GM19328 (cell line): ENCODE results near the gene RAB4A.
A peak's percentile ranks its signal among the peaks of the same experiment; 100 is the strongest.

Experiments used
- ATAC-seq: cut with Tn5 transposase; IDR thresholded peaks from one replicate; pipeline ENCODE4 v1.9.1; 2021; ENCODE audit warnings: mild to moderate bottlenecking, moderate library complexity; ENCODE audit not compliant: unreplicated experiment

RAB4A gene, protein sequence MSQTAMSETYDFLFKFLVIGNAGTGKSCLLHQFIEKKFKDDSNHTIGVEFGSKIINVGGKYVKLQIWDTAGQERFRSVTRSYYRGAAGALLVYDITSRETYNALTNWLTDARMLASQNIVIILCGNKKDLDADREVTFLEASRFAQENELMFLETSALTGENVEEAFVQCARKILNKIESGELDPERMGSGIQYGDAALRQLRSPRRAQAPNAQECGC

DNA sequence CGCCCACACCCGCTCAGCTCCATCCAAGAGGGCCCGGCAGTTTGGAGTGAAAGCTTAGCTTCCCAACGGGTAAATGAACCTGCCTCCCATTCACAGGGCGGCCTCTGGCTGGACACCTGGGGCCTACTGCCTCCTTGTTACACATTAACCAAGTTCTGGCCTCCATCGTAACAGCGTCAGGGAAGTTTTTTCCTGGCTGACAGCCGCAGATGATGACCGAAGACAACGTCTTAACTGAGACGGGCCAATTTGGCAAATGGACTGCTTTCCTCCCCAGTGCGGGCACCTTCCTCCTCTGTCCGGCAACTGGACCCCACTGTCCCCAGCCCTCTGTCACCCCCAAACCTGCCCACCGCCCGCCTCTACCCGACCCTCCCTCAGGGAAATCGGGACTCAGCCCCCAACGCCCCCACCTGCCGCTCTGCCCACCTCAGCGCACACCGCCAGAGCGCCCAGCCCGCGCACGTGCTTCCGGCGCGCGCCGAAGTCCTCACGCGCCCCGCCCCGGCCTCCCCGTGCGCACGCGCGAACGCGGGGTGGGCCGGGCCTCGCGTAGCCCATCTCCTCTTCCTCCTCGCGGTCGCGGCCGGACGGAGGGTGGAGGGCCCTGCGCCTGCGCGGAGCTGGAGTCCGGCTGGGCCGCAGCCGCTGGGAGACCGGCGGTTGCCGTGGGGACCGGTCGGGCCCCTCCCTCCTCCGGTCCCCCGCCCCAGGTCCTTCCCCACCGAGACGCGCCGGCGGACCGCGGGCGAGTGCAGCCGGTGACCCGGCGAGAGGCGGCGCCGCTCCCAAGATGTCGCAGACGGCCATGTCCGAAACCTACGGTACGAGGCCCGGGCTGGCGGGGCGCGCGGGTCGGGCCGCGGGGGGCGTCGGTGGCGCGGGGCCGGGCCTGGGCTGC lies at the start of gene RAB4A:
Gene RAB4A, plus strand, starts transcription at position 565 of the 901 bp plus-strand sequence. Its CDS starts 229 bp downstream, at position 794.
- peak; percentile 84 for ATAC-seq

DNA sequence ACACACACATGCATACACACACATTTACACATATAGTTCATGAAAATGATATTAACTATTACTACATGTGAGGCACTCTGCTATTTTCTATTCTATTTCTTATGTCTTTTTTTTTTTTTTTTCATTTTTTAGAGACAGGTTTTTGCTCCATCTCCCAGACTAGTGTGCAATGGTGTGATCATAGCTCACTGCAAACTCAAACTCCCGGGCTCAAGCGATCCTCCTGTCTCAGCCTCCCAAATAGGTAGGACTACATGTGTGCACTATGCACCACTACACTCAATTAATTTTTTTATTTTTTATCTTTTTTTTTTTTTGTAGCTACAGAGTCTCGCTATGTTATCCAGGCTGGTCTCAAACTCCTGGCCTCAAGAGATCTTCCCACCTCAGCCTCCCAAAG lies 48.8 kb upstream of the RAB4A start:
- no peak for ATAC-seq

DNA sequence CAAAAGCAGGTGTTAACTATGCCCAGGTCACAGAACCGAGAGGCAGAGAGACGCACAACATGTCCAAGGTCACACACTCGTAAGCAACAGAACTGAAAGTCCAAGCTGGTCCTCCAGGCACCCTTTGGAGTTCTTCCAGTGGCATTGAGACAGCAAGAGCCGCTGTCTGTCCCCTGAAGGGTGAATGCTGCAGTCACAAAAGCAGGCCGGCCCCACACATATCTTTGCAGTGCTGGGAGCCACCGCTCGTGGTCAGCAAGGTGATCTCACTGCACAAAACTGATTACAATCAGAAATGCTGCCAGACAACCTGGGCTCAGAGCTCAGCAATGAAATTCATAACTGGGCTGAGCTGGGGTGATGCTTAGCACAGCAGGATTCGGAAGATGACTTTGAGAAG lies 47.4 kb upstream of the RAB4A start:
- ATAC-seq: no peak

DNA sequence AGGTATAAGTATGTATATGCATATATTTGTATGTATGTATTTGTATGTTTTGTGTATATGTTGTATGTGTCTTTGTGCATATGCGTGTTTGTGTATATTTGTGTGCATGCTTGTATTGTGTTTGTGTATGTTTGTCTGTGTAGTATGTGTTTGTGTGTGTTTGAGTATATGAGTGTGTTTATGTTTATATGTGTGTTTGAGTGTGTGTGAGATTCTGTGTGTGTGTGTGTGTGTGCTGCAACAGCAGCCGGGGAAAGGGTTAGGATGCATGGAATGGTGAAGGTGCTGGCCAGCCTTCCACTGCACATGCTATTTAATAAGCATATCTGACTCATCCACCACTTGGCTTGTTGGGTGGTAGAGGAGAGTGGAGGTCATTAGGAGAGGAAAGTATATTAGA lies 46.6 kb upstream of the RAB4A start:
- no peak for ATAC-seq

DNA sequence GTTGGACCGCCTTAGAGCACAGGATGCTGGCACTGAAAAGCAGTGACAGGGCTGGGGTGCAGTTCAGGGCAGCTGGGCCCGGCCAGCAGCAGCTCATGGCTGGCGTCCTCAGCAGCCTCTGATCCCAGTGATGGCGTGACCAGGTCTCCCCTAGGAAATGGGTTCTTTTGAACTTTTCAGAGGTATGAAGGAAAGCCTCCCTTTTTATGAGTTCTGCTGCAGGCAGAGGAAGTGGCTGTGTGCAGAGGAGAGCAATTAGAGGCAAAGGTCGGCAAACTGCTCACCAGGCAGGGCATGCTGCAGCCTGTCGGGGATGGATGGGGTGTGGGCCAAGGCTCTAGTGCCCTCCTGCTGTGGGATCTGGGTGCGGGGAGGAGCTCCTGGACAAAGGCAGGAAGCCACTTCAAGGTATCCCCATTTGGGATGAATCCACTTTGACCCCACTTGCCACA lies 45.6 kb upstream of the RAB4A start:
- ATAC-seq: no peak

DNA sequence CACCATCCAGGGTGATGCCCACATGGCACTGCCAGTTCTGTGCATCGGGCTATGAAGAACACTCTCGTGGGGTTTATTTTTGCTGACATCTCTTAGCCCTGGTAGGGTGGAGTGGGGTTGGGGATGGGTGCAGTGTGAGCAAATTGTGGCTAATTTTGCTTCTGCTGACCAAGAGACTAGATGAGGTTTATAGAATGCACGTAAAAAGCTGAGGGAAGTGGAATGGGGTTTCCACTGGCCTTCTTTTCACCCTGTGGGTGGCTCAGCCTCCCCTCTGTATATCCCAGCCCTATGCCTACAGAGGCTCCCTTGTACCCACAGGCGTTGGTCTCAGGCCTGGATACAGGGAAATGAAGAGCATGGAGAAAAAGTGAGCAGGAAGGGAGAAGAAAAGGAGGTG lies 44.1 kb upstream of the RAB4A start:
- ATAC-seq: no peak

DNA sequence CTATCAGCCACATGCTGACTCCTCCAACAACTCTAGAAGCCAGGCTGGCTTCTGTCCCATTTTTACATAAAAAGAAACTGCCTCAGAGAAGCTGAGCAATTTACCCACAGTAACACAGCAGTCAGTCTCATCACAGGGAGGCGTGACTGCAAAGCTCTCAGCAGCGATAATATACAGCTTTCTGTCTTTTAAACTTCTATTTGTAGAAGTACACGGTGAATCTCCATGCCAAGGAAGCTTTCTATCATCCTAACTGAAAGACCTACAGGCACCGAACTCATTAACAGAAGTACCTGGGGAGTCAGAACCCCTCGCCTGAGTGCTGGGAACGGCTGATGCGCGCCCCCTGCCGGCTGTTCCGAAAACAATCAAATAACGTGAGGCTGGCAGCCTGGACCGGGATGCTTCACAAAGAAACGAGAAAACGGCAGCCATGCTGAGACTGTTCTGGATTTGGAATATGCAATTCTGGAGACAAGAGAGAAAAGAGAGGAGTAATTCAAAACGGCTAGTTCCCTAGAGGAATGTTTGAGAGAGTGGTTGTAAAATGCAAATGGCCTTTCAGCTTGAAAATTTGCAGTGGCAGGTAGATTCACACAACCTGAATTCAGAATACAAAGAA lies 43.5 kb upstream of the RAB4A start:
- ATAC-seq: no peak

DNA sequence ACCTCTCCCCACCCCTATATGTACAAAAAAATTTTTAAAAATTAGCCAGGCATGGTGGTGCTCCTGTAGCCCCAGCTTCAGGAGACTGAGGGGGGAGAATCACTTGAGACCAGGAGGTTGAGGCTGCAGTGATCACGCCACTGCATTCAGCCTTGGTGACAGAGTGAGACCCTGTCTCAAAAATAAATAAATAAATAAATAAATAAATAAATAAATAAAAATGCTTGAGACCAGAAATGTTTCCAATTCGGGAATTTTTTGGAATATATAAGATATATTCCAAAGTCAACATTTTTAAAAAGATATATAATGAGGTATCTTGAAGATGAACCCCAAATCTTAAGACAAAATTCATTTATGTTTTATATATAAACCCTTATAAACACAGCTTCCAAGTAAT lies 42.4 kb upstream of the RAB4A start:
- ATAC-seq: no peak

DNA sequence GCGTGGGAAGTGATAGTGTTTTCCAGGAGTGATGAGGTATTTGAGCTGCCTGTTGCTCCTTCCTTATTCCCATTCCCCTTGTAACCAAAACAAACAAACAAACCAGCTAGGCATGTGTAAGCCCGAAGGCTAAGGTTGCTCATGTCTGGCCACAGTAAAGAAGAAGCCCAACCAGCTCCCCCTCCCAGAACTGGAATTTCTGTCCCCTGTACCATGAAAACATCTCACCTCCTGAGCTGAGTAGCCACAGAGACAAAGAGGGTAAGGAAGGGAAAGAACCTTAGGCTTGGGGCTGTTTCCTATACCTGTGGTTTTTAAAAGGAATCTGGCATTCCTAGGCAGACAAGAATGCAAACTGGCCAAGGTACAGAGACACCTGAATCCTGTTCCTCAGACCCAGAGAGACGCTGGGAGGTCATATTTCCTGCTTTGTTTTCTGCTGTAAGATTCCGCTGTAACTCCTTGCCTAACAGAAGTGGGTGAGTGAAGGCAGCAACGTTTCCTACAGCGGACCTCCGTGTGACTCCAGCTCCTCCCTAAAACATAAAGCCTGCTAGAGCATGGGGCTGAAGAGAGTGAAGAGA lies 41.7 kb upstream of the RAB4A start:
- ATAC-seq: no peak

DNA sequence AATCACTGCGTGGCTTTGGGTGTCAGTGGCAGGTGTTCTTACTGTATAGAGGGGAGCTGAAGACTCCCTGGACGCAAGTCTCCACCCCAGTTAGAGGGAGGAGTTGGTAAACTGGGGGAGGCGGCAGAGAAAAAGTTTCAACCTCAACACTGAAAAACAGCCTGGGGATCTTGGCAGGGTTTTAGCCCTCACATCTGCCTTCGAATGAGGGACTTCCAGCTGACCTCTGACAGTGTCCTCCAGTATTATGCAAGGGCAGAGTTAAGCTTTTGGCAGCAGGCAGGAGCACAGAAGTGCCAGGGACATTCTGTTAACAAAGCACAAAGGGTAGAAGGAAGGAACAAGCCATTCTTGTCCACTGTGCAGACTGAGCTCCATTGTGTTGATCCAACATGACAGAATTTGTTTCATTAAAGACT lies 41.2 kb upstream of the RAB4A start:
- ATAC-seq: no peak

DNA sequence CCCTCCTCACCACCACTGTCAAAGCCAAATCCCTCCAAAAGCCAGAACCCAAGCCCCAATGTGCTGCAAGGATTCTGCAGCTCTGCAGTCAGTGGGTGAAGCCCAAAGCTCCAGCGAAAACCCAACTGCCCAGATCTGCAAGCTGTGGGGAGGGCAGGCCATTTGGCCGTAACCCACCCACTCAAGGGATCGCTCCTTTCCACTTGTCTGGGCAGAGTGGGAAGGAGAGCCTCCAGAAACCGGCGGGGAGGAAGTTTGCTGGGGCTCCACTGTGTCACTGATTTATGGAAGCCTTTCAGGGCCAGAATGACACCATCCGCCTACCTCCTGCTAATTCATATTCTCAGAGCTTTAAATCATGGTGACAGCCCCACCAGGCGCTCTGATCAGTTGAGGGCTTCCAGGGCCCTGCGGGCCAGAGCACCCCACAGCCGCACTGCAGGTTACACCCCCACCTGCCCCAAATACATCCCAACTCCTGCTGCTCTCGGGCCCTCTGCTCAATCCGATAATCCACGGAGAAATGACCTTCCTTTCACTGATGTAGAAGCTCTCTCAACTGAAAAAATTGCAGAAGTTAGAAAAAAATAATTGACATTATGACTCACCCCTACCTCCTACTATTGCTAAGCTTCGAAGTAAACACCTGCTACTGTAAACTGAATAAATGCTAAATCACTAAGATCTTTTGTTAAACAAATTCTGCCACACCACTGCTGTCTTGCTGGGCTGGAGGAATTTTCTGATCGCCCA lies 40.6 kb upstream of the RAB4A start:
- no peak for ATAC-seq

DNA sequence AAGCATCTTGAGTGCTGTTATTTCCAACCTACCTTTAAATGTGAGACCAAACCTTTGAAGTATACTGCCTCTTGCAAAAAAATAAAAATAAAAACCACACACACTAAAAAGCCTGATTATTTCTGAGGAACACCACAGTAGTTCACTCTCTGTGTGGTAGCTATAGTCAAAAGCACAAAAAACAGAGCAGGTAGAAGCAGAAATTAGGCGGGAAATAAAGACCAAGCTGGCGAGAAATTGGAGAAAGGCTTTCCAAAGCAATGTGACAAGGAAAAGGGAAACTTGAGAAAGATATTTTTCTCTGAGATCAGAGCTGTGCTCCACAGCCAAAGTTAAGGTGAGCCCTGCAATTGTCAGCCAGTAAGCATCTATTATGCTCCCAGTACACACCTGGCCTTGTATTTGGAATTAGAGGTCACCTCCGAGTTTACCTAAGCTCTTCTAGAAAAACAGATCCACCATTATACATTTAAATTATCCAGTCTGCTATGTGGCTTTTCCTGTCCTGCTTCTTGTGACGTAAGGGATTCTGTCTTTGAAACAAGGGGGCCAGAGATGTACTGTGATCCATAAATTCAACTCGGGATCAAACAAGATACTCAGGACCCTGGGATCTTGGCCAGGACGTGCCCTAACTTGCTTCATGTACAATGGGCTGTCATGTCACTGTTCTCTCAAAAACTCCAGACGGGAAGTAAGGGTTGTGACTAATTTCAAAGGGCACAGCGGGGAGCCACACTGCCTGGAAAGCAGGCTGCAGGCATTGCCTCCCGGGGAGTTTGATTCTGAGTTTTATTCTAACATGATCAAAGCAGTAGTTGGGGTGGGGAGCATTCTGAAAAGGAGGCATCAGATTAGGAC lies 39.8 kb upstream of the RAB4A start:
- ATAC-seq: no peak

DNA sequence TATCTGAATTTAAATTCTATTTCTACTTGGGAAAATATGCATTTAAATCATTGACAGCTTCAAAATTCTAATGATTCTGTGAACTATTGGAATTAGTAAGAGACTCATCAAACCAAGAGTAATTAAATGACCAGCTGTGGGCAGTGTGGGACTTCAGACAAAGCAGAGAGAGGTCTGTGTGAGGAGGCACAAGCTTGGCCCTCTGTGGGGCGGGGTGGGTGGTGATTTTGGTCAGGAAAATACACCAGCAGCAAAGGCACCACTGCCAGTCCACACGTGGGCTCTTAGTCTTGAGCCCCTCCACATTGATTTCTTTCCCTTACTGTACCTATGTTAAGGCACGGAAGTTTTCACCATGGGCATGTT lies 39.2 kb upstream of the RAB4A start:
- no peak for ATAC-seq

DNA sequence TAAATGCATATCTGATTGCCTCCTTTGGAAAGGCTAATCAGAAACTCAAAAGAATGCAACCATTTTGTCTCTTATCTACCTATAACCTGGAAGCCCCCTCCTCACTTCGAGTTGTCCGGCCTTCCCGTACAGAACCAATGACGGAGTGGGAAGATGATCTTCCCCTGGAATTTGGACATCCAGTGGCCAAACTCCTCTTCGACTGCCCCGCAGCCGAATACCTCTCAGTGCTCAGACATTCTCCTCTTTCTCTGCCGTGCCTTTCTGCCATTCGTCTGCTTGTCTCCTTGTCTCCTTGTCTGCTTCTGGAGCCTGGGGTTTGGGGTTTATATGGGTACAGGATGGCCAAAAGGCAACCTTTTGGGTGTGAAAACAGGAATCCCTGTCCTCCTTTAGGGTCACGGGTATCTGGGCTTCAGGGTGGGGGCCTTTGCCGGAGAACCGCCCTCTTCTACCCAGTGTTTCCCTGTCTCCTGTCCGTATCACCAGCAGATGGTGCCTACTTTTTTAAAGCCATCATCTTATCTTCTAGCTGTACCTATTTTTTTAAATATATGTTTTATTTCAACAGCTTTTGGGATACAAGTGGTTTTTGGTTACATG lies 35.9 kb upstream of the RAB4A start:
- ATAC-seq: no peak

DNA sequence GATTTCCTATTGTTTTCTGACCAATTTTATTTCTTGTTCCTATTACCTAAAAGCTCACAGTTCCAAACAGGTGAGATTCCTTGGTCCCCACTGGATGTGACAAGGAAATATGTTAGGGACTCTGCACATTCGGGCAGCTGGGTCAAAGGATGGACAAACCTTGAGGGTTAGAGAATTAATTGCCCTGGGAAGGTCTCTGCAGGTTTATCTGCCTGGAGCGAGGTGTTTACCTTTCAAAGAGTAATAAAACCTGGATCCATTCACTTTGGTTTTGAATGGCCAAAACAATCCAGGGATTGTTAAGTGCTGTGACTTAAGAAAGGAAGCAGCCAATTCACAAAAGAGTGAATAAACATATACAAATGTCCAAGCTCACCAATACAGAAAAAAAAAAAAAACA lies 33.6 kb upstream of the RAB4A start:
- ATAC-seq: no peak

DNA sequence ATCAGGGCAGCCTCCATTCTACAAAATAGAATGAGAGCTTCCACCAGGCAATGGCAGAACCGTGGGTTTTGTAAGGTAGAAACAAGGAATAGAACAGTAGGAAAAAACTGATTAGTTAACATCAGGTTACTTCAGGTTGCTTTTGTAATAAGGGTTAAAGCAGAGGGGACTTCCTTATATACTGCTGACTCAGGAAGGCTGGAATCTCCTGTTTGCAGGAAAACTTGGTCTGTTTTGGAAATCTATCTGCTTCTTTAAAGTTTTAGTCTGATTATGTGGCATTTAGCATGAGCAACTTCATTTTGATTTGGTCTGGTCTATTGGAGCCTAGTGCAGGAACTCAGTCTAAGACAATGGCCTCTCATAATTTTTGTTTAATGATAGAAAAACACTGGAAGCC lies 32.7 kb upstream of the RAB4A start:
- no peak for ATAC-seq

DNA sequence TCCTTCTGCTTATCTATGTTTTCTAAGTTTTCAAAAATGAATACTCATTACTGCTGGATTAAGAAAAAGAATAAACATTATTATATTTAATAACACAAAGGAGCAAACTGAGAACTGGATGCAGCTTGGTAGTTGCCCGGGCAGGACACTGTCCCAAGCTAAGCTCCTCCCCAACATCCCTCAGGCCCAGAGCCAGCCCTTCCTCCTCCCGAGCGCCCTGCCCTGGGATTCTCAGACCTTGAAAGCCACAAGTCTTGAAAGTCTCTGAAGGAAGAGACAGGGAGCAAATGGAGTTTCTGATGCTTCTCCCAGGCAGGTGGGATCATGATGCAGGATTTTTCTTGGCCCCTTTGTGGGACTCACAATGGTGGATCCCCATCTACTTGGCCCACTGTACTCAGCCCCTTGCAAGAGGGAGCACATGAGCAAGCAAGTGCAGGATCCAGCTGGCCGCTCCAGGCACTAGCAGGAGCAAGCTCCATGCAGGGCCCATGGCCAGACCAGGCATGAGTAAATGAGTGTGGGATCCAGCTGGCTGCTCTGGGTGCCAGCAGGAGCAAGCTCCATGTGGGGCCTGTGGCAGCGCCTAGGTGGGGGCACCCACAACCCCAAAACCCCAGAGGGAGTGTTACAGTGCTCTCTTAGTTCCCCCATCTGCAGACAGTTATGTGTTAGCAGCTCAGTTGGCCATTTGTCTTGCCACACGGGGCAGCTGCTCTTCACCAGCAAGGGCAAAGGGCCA lies 32.1 kb upstream of the RAB4A start:
- no peak for ATAC-seq

DNA sequence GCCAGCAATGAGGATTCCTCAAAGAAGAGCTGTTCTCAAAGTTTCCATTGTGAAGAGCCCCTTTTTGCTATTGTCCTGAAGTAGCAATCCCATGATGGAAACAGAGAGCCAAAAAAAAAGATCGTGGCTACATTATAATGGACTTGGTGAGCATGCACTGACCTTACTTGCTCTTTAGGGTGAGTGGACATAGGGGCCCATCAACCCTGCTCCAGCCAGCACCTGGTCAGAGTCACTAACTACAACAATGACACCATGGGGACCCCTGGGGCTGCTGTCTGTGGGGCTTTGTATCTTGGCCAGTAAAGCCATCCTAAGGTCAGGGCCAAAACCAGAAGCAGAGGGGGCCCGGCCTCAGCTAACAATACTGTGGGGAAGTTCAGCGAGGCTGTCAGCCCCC lies 30.4 kb upstream of the RAB4A start:
- ATAC-seq: no peak

DNA sequence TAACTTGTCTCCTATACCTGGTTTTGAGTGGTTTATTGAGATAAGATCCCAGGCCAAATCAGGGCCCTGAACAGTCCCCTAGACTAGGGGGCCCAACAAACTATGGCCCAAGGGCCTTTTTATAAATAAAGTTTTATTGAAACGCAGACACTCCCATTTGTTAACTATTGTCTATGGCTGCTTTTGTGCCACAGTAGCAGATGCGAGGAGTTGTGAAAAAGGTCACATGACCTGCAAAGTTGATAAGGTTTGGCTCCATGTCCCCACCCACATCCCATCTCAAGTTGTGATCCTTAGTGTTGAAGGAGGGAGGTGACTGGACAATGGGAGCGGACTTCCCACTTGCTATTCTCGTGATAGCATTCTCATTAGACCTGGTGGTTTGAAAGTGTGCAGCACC lies 29.5 kb upstream of the RAB4A start:
- no peak for ATAC-seq
